Retina (tissue), 1 donor: Measurements from ENCODE around the gene TNFRSF1B.
"Not testable (repeated sequence)": the region's sequence is repeated elsewhere in the genome, so short reads cannot be mapped to it uniquely, and the experiment has no call there.

Source experiments
- DNase-seq: peaks from one replicate; pipeline ENCODE4 v3.0.0-alpha.2; 2016

Gene TNFRSF1B

DNA sequence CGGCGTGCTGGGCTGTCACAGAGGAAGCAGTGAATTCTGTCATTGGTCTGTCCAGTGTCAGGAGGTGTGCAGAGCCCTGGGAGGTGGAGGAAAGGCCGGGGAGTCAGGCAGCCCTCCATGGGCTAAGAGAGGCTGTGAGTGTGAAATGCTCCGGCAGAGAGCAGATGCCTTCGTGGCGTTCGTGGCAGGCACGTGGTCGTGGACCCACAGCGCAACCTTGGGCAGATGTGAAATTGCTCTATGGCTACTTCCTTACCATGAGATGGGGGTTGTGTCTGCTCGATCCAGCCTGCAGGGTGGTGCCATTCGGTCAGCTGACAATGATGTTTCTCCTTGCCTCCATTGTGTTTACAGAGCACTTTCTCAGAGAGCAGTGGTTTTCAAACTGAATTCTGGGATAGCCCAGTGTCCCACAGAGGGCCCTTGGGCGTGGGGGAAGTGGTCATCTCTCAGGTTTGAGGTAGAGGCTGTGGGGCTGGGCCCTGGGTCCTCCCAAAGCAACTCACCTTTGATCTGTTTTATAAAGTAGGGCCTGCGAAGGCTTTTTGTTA, 27.9 kb downstream of the TNFRSF1B start:
- no peak for DNase-seq

- no peak for DNase-seq
Measured at GRCh38 chr1:12195416-12195815, 28.6 kb downstream of the TNFRSF1B start.

DNA sequence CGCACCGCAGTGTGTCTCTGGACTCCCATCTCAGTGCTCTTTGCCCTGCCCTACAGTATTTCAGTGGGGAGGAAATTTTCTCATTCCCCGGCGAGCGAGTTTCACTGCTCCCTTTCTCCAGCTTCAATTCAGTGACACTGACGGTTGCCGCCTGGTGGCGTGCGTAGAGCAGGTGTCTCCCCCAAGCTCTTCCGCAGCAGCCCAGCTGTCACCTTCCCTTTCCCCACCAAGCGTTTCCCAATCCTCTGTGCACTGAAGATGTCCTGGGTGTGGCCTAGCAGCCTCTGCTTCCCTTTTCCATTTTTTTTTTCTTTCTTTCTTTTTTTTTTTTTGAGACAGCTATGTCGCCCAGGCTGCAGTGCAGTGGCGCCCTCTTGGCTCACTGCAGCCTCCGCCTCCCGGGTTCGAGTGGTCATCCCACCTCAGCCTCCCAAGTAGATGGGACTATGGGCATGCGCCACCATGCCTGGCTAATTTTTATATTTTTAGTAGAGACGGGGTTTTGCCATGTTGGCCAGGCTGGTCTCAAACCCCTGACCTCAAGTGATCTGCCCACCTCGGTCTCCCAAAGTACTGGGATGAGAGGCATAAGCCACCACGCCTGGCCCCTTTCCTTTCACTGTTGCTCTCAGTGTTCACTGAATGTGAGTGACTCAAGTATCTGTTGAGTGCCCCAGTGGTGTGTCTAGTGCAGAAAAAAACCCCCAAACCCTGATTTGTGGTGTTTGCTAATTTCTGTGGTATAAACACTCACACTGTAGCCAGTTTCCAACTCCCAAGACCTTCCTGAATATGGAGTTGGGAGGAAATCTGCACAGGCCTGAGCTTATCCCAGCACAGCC, 30.1 kb downstream of the TNFRSF1B start:
- no peak for DNase-seq

DNA sequence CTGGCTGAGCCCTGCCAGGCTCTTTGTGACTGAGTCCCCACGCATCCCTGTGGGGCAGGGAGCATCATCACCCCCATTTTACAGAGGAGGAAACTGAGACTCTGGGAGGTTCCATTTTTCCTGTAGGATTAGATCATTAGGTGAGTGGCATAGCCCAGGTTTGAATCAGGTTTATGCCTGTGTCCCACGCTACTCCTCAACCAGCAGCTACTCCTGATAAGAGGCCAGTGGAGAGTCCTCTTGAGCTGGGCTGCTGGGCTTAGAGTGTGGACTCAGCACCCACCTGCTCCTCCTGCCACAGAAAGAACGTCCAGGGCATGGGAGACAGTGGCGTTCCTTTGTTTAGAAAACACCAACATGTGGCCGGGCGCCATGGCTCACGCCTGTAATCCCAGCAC, 30.7 kb downstream of the TNFRSF1B start:
- no peak for DNase-seq

DNA sequence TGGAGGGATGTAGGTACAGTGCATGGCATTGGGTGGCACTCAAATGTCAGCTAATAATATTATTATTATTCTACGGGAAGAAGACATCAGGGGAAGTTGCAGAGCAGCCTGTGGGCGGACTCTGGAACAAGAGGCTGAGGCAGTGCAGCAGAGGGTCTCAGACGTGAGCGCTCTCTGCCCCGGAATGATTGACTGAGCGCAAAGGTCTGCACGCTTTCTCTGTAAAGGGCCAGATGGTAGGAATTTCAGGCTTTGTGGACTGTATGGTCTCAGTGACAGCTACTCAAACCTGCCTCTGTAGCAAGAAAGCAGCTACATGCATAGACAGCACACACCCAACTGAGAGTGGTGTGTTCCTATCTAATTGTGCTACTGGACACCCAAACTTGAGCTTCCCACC, 33.4 kb downstream of the TNFRSF1B start:
- no peak for DNase-seq

DNA sequence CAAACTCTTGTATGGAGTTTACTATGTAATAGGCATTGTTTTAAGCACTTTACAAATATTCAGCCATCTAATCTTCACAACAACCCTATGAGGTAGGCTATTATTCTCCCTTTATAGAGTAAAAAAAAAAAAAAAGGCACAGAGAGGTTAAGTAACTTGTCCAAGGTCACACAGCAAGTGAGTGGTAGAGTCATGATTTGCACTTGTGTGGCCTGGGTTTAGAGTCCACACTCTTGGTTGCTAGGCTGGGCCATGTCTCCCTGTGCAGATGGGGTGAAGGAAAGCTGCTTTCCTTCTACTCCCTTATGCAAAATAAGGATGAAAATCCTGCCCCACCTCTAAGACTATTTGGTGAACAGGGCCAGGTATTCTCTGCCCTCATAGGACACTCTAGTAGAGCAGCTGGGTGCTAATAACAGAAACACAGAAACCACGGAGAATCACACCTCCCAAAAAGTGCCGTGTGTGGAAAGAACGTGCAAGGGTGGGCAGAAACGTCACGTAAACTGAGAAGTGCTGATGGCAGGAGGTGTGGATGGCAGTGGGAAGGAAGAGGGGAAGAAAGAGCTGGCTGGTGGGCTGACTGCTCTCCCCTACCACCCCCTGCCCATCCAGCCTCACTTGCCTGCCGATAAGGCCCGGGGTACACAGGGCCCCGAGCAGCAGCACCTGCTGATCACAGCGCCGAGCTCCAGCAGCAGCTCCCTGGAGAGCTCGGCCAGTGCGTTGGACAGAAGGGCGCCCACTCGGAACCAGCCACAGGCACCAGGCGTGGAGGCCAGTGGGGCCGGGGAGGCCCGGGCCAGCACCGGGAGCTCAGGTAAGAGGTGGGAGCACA, 34.8 kb downstream of the TNFRSF1B start:
- DNase-seq: no peak

DNA sequence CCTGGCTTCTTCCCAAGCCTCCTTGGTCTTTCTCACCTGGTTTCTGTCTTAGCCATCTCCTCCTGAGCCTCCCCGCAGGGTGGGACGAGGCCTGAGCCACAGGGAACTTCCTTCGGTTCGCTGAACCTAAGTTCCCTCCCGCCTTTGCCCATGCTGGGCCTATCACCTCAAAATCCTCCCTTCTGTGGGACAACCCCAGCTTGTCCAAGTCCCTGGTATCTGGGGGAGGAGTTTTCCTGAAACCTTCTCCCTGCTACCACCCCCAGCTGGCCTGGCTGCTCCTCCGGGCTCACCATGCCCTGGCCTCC, 35.4 kb downstream of the TNFRSF1B start:
- no peak for DNase-seq

- no peak for DNase-seq
Measured at GRCh38 chr1:12202577-12202976, 35.8 kb downstream of the TNFRSF1B start.

DNA sequence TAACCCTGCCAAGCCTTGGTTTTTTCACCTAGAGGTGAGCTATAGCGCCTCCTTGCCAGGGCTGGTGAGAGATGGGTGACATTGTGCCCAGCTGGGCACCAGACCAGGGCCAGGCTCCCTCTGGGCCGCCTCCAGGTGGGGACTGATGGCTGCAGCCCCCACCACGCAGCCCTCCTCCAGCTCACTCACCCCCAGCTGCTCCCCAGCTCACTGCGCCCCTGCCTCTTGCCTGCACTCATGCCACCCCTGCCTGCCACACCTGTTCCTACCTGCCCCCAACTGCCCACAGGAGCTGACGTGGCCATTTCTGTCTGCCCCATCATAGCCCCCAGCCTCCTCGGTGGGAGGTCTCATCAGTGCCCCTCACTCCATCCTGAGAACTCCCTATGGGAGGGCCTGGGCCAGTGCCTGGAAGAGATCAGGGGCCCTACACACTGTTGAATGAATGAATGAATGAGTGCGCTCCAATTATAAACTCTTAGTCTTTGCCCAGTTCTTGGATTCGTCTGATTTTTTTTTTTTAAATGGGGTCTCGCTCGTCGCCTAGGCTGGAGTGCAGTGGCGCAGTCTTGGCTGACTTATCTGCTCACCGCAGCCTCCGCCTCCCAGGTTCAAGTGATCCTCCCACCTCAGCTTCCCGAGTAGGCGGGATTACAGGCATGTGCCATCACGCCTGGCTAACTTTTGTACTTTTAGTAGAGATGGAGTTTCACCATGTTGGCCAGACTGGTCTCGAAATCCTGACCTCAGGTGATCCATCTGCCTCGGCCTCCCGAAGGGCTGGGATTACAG, 36.6 kb downstream of the TNFRSF1B start:
- DNase-seq: no peak

- DNase-seq: no peak
Measured at GRCh38 chr1:12204140-12204539, 37.3 kb downstream of the TNFRSF1B start.

DNA sequence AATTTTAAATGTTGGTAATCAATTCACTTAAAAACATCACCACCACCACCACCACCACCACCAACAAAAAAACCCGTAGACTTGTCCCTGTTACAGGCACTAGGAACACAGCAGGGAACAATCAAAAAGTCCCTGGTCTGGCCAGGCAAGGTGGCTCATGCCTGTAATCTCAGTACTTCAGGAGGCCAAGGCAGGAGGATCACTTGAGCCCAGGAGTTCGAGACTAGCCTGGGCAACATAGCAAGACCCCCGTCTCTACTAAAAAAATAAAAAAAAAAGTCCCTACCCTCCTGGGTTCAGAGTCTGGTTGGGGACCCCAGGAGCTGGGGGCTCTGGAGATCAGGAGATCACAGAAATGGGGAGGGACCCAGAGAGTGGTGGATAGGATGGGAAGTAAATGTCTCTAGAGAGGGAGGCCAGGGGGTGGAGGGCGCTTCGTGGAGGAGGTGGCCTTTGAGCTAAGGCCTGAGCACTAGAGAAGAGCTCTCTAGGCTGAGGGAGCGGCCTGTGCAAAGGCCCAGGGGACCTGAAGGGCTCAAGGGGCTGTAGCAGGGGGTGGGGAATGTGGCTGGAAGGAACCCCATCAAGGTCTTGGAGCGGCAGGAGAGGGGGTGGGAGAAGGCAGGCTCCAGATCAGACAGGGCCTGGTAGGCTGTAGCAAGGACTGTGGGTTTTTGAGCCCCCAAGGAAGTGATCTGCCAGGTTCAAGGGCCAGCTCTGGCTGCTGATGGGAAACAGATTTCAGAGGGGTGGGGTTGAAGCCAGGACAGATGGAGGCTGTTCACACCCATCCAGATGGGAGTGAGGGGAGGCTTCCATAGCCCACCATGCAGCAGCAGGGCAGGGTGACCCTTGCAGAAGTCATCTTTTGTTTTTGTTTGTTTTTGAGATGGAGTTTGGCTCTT, 38.2 kb downstream of the TNFRSF1B start:
- DNase-seq: no peak

DNA sequence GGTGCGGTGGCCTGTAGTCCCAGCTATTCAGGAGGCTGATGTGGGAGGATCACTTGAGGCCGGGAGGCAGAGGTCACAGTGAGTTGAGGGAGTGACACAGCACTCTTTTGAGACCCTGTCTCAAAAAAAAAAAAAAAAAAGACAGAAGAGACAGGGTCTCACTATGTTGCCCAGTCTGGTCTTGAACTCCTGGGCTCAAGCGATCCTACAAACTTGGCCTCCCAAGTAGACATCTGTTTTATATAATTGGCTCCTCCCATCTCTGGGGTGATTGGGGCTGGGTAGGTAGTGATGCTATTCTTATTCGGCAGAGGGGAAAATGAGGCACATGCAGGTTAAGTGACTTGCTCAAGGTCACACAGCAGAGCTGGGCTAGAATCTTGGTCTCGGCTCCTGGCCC, 39.4 kb downstream of the TNFRSF1B start:
- DNase-seq: no peak

DNA sequence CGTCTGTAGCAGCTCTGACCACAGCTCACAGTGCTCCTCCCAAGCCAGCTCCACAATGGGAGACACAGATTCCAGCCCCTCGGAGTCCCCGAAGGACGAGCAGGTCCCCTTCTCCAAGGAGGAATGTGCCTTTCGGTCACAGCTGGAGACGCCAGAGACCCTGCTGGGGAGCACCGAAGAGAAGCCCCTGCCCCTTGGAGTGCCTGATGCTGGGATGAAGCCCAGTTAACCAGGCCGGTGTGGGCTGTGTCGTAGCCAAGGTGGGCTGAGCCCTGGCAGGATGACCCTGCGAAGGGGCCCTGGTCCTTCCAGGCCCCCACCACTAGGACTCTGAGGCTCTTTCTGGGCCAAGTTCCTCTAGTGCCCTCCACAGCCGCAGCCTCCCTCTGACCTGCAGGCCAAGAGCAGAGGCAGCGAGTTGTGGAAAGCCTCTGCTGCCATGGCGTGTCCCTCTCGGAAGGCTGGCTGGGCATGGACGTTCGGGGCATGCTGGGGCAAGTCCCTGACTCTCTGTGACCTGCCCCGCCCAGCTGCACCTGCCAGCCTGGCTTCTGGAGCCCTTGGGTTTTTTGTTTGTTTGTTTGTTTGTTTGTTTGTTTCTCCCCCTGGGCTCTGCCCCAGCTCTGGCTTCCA, 40.1 kb downstream of the TNFRSF1B start:
- DNase-seq: no peak

DNA sequence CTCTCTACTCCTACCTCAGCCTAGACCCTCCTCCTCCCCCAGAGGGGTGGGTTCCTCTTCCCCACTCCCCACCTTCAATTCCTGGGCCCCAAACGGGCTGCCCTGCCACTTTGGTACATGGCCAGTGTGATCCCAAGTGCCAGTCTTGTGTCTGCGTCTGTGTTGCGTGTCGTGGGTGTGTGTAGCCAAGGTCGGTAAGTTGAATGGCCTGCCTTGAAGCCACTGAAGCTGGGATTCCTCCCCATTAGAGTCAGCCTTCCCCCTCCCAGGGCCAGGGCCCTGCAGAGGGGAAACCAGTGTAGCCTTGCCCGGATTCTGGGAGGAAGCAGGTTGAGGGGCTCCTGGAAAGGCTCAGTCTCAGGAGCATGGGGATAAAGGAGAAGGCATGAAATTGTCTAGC, 41.5 kb downstream of the TNFRSF1B start:
- DNase-seq: no peak

- peak; percentile 90 for DNase-seq
Measured at GRCh38 chr1:12208764-12209494, 42.1 kb downstream of the TNFRSF1B start.

DNA sequence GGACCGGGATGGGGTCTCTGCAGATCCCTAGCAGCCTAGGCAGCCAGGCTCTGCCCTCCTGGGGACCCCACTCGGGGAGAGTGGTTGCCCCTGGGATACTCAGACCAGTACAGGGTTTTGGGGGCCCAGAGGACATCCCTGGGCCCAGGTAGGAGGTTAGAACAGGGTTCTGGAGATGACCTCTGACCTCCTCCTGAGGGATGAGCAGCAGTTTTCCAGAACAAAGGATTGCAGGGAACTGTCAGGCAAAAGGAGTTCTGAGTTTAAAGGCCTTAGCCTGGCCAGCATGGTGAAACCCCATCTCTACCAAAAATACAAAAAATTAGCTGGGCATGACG, 42.7 kb downstream of the TNFRSF1B start:
- no peak for DNase-seq

DNA sequence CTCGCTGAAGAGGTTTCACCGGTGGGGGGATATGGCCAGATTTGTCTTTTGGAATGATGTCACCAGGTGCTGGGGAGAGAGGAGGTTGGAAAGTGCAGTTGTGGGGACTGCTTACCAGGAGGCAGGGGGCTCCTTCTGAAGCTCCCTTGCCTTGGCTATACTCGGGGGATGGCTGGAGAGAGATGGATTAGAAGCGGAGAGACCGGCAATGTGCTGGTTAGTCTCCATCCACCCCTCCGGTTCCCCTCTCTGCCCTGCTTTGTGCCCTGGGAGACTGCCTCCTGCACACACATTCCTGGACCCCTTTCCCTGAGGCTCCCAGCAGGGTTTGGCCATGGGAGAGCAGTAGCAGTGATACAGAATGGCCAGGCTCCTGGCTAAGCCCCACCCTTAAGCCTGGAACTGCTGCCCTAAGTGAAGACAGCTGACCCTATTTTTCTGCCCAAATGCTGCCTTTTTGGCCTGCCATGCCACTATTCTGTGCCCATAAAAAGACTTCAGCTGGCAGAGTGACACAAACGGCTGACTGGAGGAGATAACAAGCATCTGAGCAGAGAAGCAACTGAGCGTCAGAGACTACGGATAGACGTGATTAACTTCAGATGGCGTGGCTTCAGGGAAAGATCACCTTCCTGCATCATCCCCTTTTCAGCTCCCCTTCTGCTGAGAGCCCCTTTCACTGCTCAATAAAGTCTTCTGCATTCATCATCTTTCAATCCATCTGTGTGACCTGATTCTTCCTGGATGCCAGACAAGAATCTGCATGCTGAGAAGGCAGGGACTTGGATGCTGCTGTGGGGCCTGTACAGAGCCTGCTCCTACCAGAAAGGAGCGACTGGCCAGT, 48.5 kb downstream of the TNFRSF1B start:
- no peak for DNase-seq

- DNase-seq: no peak
Measured at GRCh38 chr1:12219800-12220199, 53.0 kb downstream of the TNFRSF1B start.

DNA sequence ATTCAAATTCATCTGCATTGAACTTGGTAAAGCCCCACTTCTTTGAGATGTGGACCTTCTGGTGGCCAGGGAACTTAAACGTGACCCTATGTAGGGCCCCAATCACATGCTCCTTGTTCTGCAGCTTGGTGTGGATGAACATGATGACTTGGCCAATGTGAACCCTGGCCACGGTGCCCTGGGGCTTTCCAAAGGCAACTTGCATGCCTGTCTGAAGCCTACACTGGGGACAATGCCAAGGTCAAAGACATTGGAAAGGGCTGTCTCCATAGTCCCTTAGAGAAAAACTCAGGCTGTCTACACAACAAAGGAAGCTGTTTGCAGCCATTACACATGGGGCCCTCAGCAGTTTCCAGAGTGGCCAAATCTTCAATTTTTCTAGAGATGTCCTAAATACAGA, 54.1 kb downstream of the TNFRSF1B start:
- DNase-seq: no peak

- not testable (repeated sequence) for DNase-seq
Measured at GRCh38 chr1:12222700-12223099, 55.9 kb downstream of the TNFRSF1B start.
